WTC11 (cell line): Measurements from ENCODE around the gene HRAS. TPM values are rescaled to one million over a fixed set of nuclear protein-coding genes. Genes with fewer than 3 reads are reported as not detected.

Experiments
- ATAC-seq: fragments of 200-7000 bp; cut with Tn5 transposase; 2 replicates; pipeline ENCODE4 v1.10.0; 2021; ENCODE audit warnings: mild to moderate bottlenecking, moderate library complexity
- CTCF ChIA-PET: fragments of 300-600 bp; sonication (Branson Sonifier 250); formaldehyde crosslinking; loops from one replicate; lab custom pipeline; 2021; ENCODE audit warnings: antibody characterized with exemption; lab: Charles Lee
- POLR2A ChIA-PET: fragments of 350-600 bp; sonication (Branson Sonifier 250); formaldehyde crosslinking; loops from one replicate; lab custom pipeline; 2021; ENCODE audit warnings: antibody characterized with exemption; lab: Charles Lee
- DNase-seq: peaks from one replicate; pipeline ENCODE4 v3.0.0; 2021; ENCODE audit warnings: low spot score
- H3K27ac Mint-ChIP-seq: 2 replicates; pipeline ENCODE4 v1.8.0; 2021; ENCODE audit warnings: mixed read lengths
- H3K27me3 Mint-ChIP-seq: 2 replicates; pipeline ENCODE4 v1.8.0; 2021; ENCODE audit warnings: low read depth, mild to moderate bottlenecking, moderate library complexity, mixed read lengths
- H3K36me3 Mint-ChIP-seq: 2 replicates; pipeline ENCODE4 v1.8.0; 2021; ENCODE audit warnings: mixed read lengths
- H3K4me1 Mint-ChIP-seq: 2 replicates; pipeline ENCODE4 v1.8.0; 2022; ENCODE audit warnings: mixed read lengths
- H3K4me3 Mint-ChIP-seq: 2 replicates; pipeline ENCODE4 v1.8.0; 2021; ENCODE audit warnings: mild to moderate bottlenecking, moderate library complexity, mixed read lengths
- H3K9me3 Mint-ChIP-seq: 2 replicates; pipeline ENCODE4 v1.8.0; 2021; ENCODE audit warnings: mixed read lengths
- ATF1 ChIP-seq: sonication (generic); formaldehyde crosslinking; IDR thresholded peaks from 2 replicates; pipeline ENCODE4 v1.8.1; 2023; ENCODE audit warnings: mild to moderate bottlenecking, moderate library complexity, missing genetic modification reagents
- ERG ChIP-seq: fragments of 250-450 bp; sonication (Bioruptor Pico); IDR thresholded peaks from 2 replicates; pipeline ENCODE4 v1.8.0; 2021; ENCODE audit warnings: mild to moderate bottlenecking
- KAT7 ChIP-seq: sonication (generic); formaldehyde crosslinking; IDR thresholded peaks from 2 replicates; pipeline ENCODE4 v1.8.1; 2023; ENCODE audit warnings: missing genetic modification reagents, mild to moderate bottlenecking, borderline replicate concordance
- NR2C2 ChIP-seq: sonication (generic); formaldehyde crosslinking; IDR thresholded peaks from 2 replicates; pipeline ENCODE4 v1.8.0; 2022; ENCODE audit warnings: mild to moderate bottlenecking, missing genetic modification reagents
- OVOL2 ChIP-seq: fragments of 250-450 bp; sonication (Bioruptor Pico); IDR thresholded peaks from 2 replicates; pipeline ENCODE4 v1.9.0; 2021; ENCODE audit warnings: mild to moderate bottlenecking, borderline replicate concordance
- RELA ChIP-seq: sonication (generic); formaldehyde crosslinking; IDR thresholded peaks from 2 replicates; pipeline ENCODE4 v1.8.1; 2022; ENCODE audit warnings: missing genetic modification reagents, mild to moderate bottlenecking, borderline replicate concordance
- SOX15 ChIP-seq: fragments of 250-450 bp; sonication (Bioruptor Pico); IDR thresholded peaks from 2 replicates; pipeline ENCODE4 v1.9.0; 2021; ENCODE audit warnings: mild to moderate bottlenecking
- TEAD4 ChIP-seq: sonication (generic); formaldehyde crosslinking; IDR thresholded peaks from 2 replicates; pipeline ENCODE4 v1.8.0; 2022; ENCODE audit warnings: mild to moderate bottlenecking, missing genetic modification reagents
- ZNF396 ChIP-seq: fragments of 250-450 bp; sonication (Bioruptor Pico); IDR thresholded peaks from 2 replicates; pipeline ENCODE4 v1.8.0; 2021; ENCODE audit warnings: mild to moderate bottlenecking, moderate library complexity, borderline replicate concordance
- ZNF512 ChIP-seq: sonication (generic); formaldehyde crosslinking; IDR thresholded peaks from 2 replicates; pipeline ENCODE4 v1.8.1; 2022; ENCODE audit warnings: missing genetic modification reagents, borderline replicate concordance
- total RNA-seq: library from RNA; stranded (reverse); gene quantifications from 3 replicates; pipeline ENCODE4 v1.2.3, GENCODE V29; 2021
- TF ChIP-seq, protein P1 (sequence below): sonication (generic); formaldehyde crosslinking; IDR thresholded peaks from 2 replicates; pipeline ENCODE4 v1.8.0; 2023; ENCODE audit warnings: missing genetic modification reagents, mild to moderate bottlenecking, borderline replicate concordance
- TF ChIP-seq, protein P2 (sequence below): sonication (generic); formaldehyde crosslinking; IDR thresholded peaks from 2 replicates; pipeline ENCODE4 v1.8.0; 2022; ENCODE audit warnings: mild to moderate bottlenecking, missing genetic modification reagents
- TF ChIP-seq, protein P3 (sequence below): fragments of 250-450 bp; sonication (Bioruptor Pico); IDR thresholded peaks from 2 replicates; pipeline ENCODE4 v1.9.0; 2021; ENCODE audit warnings: mild to moderate bottlenecking

Gene HRAS
- total RNA-seq, 1 experiment from 2014 or later: 62.4 TPM

- TF ChIP-seq KAT7 (CRISPR knock-in tag): no peak
- TF ChIP-seq, protein P1, sequence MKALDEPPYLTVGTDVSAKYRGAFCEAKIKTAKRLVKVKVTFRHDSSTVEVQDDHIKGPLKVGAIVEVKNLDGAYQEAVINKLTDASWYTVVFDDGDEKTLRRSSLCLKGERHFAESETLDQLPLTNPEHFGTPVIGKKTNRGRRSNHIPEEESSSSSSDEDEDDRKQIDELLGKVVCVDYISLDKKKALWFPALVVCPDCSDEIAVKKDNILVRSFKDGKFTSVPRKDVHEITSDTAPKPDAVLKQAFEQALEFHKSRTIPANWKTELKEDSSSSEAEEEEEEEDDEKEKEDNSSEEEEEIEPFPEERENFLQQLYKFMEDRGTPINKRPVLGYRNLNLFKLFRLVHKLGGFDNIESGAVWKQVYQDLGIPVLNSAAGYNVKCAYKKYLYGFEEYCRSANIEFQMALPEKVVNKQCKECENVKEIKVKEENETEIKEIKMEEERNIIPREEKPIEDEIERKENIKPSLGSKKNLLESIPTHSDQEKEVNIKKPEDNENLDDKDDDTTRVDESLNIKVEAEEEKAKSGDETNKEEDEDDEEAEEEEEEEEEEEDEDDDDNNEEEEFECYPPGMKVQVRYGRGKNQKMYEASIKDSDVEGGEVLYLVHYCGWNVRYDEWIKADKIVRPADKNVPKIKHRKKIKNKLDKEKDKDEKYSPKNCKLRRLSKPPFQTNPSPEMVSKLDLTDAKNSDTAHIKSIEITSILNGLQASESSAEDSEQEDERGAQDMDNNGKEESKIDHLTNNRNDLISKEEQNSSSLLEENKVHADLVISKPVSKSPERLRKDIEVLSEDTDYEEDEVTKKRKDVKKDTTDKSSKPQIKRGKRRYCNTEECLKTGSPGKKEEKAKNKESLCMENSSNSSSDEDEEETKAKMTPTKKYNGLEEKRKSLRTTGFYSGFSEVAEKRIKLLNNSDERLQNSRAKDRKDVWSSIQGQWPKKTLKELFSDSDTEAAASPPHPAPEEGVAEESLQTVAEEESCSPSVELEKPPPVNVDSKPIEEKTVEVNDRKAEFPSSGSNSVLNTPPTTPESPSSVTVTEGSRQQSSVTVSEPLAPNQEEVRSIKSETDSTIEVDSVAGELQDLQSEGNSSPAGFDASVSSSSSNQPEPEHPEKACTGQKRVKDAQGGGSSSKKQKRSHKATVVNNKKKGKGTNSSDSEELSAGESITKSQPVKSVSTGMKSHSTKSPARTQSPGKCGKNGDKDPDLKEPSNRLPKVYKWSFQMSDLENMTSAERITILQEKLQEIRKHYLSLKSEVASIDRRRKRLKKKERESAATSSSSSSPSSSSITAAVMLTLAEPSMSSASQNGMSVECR (CRISPR knock-in tag): no peak
- no peak for TF ChIP-seq SOX15
- TF ChIP-seq, all 79 proteins: peak for 0
Observed at GRCh38 chr11:559020-559620, 23.7 kb upstream of the HRAS start (continued).

GRCh38 chr11:558503-558902 is 23.1 kb upstream of the HRAS start:
- ATAC-seq (no peak), DNase-seq (no peak)
- TF ChIP-seq, protein P2, sequence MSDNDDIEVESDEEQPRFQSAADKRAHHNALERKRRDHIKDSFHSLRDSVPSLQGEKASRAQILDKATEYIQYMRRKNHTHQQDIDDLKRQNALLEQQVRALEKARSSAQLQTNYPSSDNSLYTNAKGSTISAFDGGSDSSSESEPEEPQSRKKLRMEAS (CRISPR knock-in tag): no peak
- TF ChIP-seq ATF1 (CRISPR knock-in tag): no peak
- no peak for TF ChIP-seq TEAD4 (CRISPR knock-in tag)
- TF ChIP-seq ZNF396 (CRISPR knock-in tag): no peak
- TF ChIP-seq RELA: no peak
- TF ChIP-seq, protein P3, sequence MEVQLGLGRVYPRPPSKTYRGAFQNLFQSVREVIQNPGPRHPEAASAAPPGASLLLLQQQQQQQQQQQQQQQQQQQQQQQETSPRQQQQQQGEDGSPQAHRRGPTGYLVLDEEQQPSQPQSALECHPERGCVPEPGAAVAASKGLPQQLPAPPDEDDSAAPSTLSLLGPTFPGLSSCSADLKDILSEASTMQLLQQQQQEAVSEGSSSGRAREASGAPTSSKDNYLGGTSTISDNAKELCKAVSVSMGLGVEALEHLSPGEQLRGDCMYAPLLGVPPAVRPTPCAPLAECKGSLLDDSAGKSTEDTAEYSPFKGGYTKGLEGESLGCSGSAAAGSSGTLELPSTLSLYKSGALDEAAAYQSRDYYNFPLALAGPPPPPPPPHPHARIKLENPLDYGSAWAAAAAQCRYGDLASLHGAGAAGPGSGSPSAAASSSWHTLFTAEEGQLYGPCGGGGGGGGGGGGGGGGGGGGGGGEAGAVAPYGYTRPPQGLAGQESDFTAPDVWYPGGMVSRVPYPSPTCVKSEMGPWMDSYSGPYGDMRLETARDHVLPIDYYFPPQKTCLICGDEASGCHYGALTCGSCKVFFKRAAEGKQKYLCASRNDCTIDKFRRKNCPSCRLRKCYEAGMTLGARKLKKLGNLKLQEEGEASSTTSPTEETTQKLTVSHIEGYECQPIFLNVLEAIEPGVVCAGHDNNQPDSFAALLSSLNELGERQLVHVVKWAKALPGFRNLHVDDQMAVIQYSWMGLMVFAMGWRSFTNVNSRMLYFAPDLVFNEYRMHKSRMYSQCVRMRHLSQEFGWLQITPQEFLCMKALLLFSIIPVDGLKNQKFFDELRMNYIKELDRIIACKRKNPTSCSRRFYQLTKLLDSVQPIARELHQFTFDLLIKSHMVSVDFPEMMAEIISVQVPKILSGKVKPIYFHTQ (CRISPR knock-in tag): no peak
- TF ChIP-seq NR2C2 (CRISPR knock-in tag): no peak
- no peak for TF ChIP-seq ERG (CRISPR knock-in tag)
- no peak for TF ChIP-seq OVOL2 (CRISPR knock-in tag)
- no peak for TF ChIP-seq ZNF512 (CRISPR knock-in tag)
- ChIA-PET CTCF (interaction anchor here (1.6 kb wide), 1 partner anchor 170 kb away, joined by 6 read pairs; no protein-coding TSS in a partner anchor), POLR2A (no interaction called here)
- no peaks in the 10 kb centered on the region for H3K9me3 Mint-ChIP-seq
- H3K4me3 Mint-ChIP-seq: no peak overlapping the region
- no peak overlapping the region for H3K27ac Mint-ChIP-seq
- H3K4me1 Mint-ChIP-seq: peaks cover 13% of the 10 kb centered on the region
- H3K36me3 Mint-ChIP-seq: no peaks in the 10 kb centered on the region
- H3K27me3 Mint-ChIP-seq: peaks cover 28% of the 10 kb centered on the region
